Activated CD4-positive, alpha-beta T cell treated with anti-CD3 and anti-CD28 coated beads, Interleukin-2, amount 10 ng/mL, durations not matched to agents 24 days and 14 days (primary cell): ENCODE data around the gene CEP70. TPM values are rescaled to one million over a fixed set of nuclear protein-coding genes. Genes with fewer than 3 reads are reported as not detected.
"Not testable (repeated sequence)": the region's sequence is repeated elsewhere in the genome, so short reads cannot be mapped to it uniquely, and the experiment has no call there.

Experiments used
- DNase-seq: peaks from one replicate; pipeline ENCODE4 v3.0.0; 2022
- H3K27ac Mint-ChIP-seq: one replicate; pipeline ENCODE4 v1.8.0; 2022; ENCODE audit warnings: mild to moderate bottlenecking, mixed read lengths
- H3K27me3 Mint-ChIP-seq: one replicate; pipeline ENCODE4 v1.8.0; 2022; ENCODE audit warnings: mixed read lengths
- H3K36me3 Mint-ChIP-seq: one replicate; pipeline ENCODE4 v1.8.0; 2022; ENCODE audit warnings: low read depth, mild to moderate bottlenecking, mixed read lengths
- H3K4me1 Mint-ChIP-seq: one replicate; pipeline ENCODE4 v1.8.0; 2021; ENCODE audit warnings: mixed read lengths
- H3K4me3 Mint-ChIP-seq: one replicate; pipeline ENCODE4 v1.8.0; 2022; ENCODE audit warnings: mild to moderate bottlenecking, moderate library complexity, mixed read lengths
- H3K9me3 Mint-ChIP-seq: one replicate; pipeline ENCODE4 v1.8.0; 2021; ENCODE audit warnings: mixed read lengths
- intact Hi-C: fragments of 100-400 bp; cut with micrococcal nuclease; formaldehyde crosslinking; loops from one replicate; pipeline ENCODE4 v1.15.1; 2023
- total RNA-seq: library from RNA; stranded (reverse); gene quantifications from 2 replicates; pipeline ENCODE4 v1.2.3, GENCODE V29; 2022

The CEP70 gene
- total RNA-seq, 1 donor from 2014 or later = 4.8 TPM

DNA sequence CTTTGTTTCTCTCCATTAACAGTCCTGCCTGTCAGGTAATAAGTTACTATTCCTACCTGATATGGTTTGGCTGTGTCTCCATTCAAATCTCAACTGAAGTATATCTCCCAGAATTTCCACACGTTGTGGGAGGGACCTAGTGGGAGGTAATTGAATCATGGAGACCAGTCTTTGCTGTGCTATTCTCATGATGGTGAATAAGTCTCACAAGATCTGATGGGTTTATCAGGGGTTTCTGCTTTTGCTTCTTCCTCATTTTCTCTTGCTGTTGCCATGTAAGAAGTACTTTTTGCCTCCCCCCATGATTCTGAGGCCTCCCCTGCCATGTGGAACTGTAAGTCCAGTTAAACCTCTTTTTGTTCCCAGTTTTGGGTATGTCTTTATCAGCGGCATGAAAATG is 7.6 kb upstream of the CEP70 start:
- H3K4me1 Mint-ChIP-seq, H3K27me3 Mint-ChIP-seq, DNase-seq, H3K9me3 Mint-ChIP-seq, H3K4me3 Mint-ChIP-seq, H3K36me3 Mint-ChIP-seq, H3K27ac Mint-ChIP-seq, intact Hi-C loops: not testable (repeated sequence)

DNA sequence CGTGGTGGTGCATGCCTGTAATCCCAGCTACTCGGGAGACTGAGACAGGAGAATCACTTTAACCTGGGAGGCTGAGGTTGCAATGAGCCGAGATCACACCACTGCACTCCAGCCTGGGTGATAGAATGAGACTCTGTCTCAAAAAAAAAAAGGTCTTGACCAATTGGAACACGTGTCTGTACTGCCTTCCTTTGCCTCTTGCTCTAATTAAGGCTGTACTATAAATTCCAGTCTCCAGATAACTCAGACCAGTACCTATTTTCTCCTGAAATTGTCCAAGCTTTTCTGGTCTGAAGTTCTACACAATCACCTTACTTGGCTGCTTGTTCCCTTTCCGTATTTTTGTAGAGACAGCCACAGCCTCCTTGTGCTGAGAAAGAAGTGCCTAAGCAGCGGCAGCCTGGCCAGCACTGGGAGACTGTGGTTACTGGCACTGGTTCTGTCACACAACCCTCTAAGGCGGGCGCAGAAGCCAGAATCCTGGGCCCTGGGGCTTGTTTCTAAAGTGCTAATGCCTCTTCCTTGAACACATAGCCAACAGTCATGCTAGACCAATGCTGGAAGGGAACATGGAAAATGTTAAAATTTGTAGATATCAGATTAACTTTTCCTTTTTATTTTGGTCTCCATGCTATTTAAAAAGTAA is 6.2 kb upstream of the CEP70 start:
- H3K9me3 Mint-ChIP-seq = peaks cover 9% of the 10 kb centered on the region
- H3K36me3 Mint-ChIP-seq = peaks cover 5% of the 10 kb centered on the region
- H3K4me1 Mint-ChIP-seq = no peaks in the 10 kb centered on the region
- intact Hi-C loops = no loop called here
- H3K4me3 Mint-ChIP-seq = no peak overlapping the region
- no peak for DNase-seq
- peaks cover 2% of the 10 kb centered on the region for H3K27me3 Mint-ChIP-seq
- H3K27ac Mint-ChIP-seq = no peak overlapping the region

DNA sequence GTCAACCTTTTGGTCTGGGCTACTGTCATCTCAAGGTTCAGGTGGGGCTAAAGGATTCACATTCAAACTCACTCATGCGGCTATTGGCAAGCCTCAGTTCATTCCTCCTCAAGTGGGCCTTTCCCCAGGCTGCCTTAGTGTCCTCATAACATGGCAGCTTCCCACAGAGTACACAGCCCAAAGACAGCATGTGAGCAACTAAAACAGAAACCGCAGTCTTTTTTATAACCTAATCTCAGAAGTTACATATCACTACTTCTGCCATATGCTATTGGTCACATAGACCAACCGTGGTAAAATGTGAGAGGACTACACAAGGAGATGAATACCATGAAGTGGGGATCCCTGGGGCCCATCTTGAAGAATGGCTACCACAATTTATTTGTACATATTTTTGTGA is 4.5 kb upstream of the CEP70 start:
- Mint-ChIP-seq H3K27ac (no peak overlapping the region), H3K9me3 (peaks cover 3% of the 10 kb centered on the region), H3K36me3 (peaks cover 3% of the 10 kb centered on the region), H3K4me1 (peaks cover 5% of the 10 kb centered on the region), H3K4me3 (no peak overlapping the region), H3K27me3 (peaks cover 2% of the 10 kb centered on the region)
- intact Hi-C loops = loop anchor here (10.0 kb wide), 2 partner anchors 524 to 756 kb away; no protein-coding TSS in a partner anchor
- DNase-seq = no peak

DNA sequence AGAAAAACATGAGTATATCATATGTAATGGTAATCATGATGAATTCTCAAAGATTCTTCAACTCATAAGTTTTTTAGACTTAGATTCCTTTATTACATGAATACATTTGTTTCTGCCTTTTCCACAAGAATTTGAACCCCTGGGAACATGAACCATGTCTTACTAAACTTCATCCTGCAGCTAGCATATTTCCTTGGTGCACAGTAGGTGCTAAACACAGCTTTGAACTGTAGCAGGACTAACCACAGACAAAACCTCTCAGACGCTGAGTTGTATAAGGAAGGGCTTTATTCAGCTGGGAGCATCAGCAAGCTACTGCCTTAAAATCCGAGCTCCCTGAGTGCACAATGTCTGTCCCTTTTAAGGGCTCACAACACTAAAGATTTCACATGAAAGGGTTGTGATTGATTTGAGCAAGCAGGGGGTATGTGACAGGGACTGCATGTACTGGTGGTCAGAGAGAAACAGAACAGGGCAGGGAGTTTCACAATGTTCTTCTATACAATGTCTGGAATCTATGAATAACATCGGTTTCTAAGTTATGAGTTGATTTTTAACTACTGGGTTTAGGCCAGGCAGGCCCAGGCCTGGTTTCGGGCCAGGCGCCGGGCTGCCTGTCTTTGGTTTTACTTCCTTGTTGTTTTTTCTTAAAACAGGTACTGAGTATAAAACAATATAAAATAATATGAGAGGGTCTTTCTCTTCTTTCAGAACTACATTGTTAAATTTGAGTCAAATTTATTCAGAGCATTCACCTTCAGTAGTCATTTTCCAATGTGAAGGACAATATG is 3.3 kb upstream of the CEP70 start:
- not testable (repeated sequence) for DNase-seq, H3K4me3 Mint-ChIP-seq, H3K4me1 Mint-ChIP-seq, H3K27me3 Mint-ChIP-seq, H3K27ac Mint-ChIP-seq, H3K9me3 Mint-ChIP-seq, H3K36me3 Mint-ChIP-seq
- intact Hi-C loops = loop anchor here (10.0 kb wide), 2 partner anchors 523 to 757 kb away; no protein-coding TSS in a partner anchor

DNA sequence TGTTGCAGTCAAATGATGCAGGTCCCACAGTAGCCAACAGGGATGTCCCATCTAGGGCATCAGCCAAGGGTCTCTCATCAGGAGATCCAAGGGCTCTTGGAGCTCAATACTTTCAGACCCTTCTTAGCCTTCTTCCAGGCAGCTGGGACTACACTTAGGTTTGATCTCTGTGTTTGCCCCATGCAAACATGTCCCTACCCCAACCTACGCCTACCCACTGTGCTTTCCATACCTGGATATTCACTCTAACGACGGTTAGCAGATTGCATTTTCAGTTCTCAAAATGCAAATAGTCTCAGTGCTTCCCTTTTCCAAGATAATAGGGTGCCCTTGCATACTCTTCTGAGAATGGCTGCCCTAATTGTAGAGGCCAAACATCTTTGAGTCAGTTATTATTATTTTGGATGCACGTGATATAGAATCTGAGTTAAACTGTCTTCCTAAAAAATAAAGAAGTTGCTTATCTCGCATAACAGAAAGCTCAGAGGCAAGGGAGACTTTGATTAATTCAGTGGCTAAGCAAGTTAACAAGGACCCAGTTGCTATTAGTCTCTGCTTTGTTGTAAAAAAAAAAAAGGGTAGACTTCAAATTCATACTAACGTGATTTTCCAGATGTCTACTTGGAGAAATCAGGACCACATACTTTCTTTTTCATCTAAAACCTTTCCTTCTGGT is 1.0 kb upstream of the CEP70 start:
- DNase-seq = no peak
- H3K4me1 Mint-ChIP-seq = peaks cover 8% of the 10 kb centered on the region
- peak overlapping the region; percentile 92 for H3K27ac Mint-ChIP-seq
- H3K9me3 Mint-ChIP-seq = no peaks in the 10 kb centered on the region
- H3K27me3 Mint-ChIP-seq = no peaks in the 10 kb centered on the region
- intact Hi-C loops = loop anchor here (1.0 to 10.0 kb wide), 9 partner anchors 13 to 760 kb away; partner anchors contain the start of genes FAIM and PIK3CB
- H3K36me3 Mint-ChIP-seq = no peaks in the 10 kb centered on the region
- peak overlapping the region; percentile 88 for H3K4me3 Mint-ChIP-seq

DNA sequence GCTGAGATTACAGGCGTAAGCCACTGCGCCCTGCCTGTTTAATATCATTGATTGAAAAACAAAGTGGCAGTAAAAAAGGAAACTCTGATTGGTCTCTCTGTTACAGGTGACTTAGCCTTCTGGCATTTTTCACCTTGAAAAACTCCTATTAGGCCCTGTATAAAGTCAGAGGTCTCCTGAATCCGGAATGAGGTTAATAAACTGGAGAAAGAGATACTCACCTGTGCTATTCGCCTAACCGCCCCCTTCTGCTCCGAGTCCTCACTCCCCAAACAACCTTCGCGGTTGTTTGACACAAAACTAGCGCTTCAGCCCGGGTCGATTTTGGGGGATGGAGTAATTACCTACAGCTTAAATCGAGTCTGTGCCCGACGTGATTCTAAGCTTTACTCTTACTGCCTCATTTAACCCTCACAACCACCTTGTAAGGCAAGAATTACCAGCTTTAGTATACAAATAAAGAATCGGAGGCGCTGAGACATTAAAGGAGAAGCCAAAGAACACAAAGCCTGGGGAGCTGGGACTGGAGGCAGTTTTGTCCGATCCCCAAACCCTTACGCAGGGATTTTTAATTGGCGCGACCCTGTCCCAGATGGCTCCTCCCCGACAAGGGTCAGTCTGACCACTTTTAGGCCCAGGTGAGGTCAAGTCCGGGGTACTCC is 441 bp downstream of the CEP70 start:
- peak overlapping the region; percentile 88 for H3K4me3 Mint-ChIP-seq
- no peaks in the 10 kb centered on the region for H3K36me3 Mint-ChIP-seq
- peak overlapping the region; percentile 25 for H3K27ac Mint-ChIP-seq
- no peak for DNase-seq
- no peaks in the 10 kb centered on the region for H3K27me3 Mint-ChIP-seq
- intact Hi-C loops = loop anchor here (1.0 to 10.0 kb wide), 9 partner anchors 15 to 761 kb away; partner anchors contain the start of genes FAIM and PIK3CB
- no peaks in the 10 kb centered on the region for H3K9me3 Mint-ChIP-seq
- peaks cover 8% of the 10 kb centered on the region for H3K4me1 Mint-ChIP-seq

DNA sequence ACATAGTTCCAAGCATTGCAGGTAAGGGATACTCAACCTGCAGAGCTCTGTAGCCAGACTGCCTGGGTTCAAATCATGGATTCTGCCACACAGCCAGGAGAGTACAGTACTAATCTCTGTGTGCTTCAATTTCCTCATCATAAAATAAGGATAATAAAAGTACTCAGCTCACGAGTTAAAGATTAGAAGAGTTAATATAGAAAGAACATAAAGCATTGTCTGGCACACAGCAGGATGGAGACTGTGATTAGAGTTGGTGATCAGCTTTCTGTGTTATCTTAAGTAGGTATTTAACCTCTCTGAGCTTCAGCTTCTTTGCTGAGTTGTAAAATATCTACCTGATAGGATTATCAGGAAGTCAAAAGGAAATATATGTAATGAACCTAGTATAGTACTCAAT is 2.7 kb downstream of the CEP70 start:
- H3K4me1 Mint-ChIP-seq = peaks cover 10% of the 10 kb centered on the region
- H3K9me3 Mint-ChIP-seq = peaks cover 1% of the 10 kb centered on the region
- H3K27me3 Mint-ChIP-seq = peaks cover 1% of the 10 kb centered on the region
- no peak overlapping the region for H3K4me3 Mint-ChIP-seq
- H3K36me3 Mint-ChIP-seq = peaks cover 3% of the 10 kb centered on the region
- intact Hi-C loops = loop anchor here (5.0 to 10.0 kb wide), 4 partner anchors 174 to 763 kb away; no protein-coding TSS in a partner anchor
- no peak for DNase-seq
- no peak overlapping the region for H3K27ac Mint-ChIP-seq

DNA sequence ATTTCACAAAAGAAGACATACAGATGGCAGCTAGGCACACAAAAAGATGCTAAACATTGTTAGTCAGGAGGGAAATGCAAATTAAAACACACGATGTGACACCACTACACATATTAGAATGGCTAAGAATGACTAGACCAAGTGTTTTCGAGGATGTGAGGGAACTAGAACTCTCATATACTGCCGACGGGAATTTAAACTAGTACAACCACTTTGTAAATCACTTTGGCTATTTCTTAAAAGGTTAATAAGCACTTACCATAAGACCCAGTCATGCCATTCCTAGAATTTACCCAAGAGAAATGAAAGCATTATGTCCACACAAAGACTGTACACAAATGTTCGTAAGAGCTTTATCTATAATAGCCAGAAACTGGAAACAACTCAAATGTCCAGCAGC is 5.6 kb downstream of the CEP70 start:
- intact Hi-C loops = no loop called here
- Mint-ChIP-seq H3K4me1 (peaks cover 10% of the 10 kb centered on the region), H3K9me3 (peaks cover 8% of the 10 kb centered on the region), H3K4me3 (no peak overlapping the region), H3K27me3 (peaks cover 2% of the 10 kb centered on the region), H3K36me3 (peaks cover 7% of the 10 kb centered on the region), H3K27ac (no peak overlapping the region)
- no peak for DNase-seq

DNA sequence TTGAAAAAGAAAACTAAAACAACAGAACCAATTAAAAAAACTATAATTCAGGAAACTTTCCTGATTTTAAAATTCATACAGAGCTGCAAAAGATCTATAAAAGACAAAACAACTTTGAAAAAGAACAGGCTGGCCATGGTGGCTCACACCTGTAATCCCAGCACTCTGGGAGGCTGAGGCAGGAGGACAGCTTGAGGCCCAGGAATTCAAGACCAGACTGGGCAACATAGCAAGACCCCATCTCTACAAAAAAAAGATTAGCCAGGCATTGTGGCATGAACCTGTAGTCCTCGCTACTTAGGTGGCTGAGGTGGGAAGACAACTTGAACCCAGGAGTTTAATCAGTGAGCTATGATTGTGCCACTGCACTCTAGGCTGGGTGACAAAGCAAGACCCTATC is 6.7 kb downstream of the CEP70 start:
- Mint-ChIP-seq H3K27ac (no peak overlapping the region), H3K4me1 (peaks cover 16% of the 10 kb centered on the region), H3K4me3 (no peak overlapping the region), H3K27me3 (peaks cover 2% of the 10 kb centered on the region), H3K9me3 (peaks cover 8% of the 10 kb centered on the region), H3K36me3 (peaks cover 8% of the 10 kb centered on the region)
- intact Hi-C loops = no loop called here
- DNase-seq = no peak

DNA sequence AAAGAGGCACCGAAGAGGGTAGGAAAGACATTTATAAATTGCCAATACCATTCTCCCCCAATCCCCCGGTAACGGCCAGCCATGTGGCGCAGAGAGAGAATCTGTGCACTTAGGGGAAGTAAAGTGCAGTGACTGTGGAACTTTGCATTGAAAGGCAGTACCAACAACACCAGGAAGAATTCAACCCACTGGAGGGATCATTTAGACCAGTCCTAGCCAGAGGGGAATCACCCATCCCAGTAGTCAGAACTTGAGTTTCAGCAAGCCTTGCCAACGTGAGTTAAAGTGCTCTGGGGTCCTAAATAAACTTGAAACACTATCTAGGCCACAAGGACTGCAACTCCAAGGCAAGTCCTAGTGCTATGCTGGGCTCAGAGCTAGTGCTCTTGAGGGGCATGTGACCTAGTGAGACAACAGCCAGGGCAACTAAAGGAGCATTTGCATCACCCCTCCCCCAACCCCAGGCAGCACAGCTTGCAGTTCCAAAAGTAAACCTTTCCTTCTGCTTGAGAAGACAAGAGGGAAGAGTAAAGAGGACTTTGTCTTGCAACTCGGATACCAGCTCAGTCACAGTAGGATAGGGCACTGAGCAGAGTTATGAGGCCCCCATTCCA is 15.0 kb downstream of the CEP70 start:
- peaks cover 12% of the 10 kb centered on the region for H3K36me3 Mint-ChIP-seq
- DNase-seq = no peak
- no peaks in the 10 kb centered on the region for H3K27me3 Mint-ChIP-seq
- H3K27ac Mint-ChIP-seq = no peak overlapping the region
- intact Hi-C loops = no loop called here
- H3K4me3 Mint-ChIP-seq = no peak overlapping the region
- H3K9me3 Mint-ChIP-seq = peaks cover 12% of the 10 kb centered on the region
- H3K4me1 Mint-ChIP-seq = peaks cover 31% of the 10 kb centered on the region

DNA sequence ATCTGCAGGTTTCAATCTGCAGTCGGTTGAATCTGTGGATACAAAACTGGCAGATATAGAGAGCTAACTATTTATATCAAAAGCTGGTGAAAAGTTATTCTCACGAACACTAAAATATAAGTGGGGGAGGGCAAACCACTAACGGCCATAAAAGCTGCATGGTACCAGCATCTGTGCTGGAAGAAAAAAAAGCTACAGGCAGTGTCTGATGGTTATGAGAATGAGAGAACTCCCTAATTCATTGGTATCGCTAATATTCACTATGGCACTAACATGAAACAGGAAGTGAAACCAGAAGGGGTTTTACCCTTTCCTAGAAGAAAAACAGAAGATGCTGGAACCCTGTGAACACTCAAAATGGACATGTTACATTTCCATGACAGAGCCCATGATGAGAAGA is 15.9 kb downstream of the CEP70 start:
- H3K27ac Mint-ChIP-seq = no peak overlapping the region
- no peak for DNase-seq
- intact Hi-C loops = no loop called here
- H3K4me1 Mint-ChIP-seq = peaks cover 23% of the 10 kb centered on the region
- H3K9me3 Mint-ChIP-seq = peaks cover 12% of the 10 kb centered on the region
- peaks cover 14% of the 10 kb centered on the region for H3K36me3 Mint-ChIP-seq
- peak overlapping the region; percentile 39 for H3K4me3 Mint-ChIP-seq
- no peaks in the 10 kb centered on the region for H3K27me3 Mint-ChIP-seq

DNA sequence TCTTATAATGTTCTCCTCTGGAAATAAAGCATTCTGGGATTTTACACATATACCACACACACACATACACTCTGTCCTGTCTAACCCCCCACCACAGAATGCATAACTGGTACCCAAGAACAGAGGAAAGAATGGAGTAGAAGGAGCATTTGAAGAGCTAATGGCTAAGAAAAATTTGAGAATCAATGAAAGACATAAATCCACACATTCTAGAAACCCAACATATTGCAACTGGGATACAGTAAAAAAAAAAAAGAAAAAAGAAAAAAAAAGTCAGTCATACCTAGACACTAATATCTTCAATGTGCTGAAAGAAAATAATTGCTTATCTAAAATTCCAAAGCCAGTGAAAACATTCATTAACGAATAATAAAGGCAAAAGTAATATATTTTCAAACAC is 20.9 kb downstream of the CEP70 start:
- H3K36me3 Mint-ChIP-seq = peaks cover 24% of the 10 kb centered on the region

DNA sequence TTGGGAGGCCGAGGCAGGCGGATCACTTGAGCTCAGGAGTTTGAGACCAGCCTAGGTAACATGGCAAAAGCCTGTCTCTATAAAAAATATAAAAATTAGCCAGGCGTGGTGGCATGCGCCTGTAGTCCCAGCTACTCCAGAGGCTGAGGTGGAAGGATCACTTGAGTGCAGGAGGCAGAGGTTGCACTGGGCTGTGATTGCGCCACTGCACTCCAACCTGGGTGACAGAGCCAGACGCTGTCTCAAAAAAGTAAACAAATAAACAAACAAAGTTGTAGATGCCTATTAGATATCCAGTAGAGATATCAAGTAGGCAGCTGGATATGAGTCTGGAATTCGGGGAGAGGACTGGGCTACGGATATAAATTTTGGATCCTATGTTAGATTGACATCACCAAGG is 24.4 kb downstream of the CEP70 start:
- H3K27ac Mint-ChIP-seq, H3K27me3 Mint-ChIP-seq, DNase-seq, H3K4me1 Mint-ChIP-seq, H3K4me3 Mint-ChIP-seq: not testable (repeated sequence)
- H3K36me3 Mint-ChIP-seq = peaks cover 28% of the 10 kb centered on the region
- intact Hi-C loops = loop anchor here (5.0 kb wide), 1 partner anchor 57 kb away; no protein-coding TSS in a partner anchor
- peaks cover 13% of the 10 kb centered on the region for H3K9me3 Mint-ChIP-seq

More for the DNA sequence above, 20.9 kb downstream of the CEP70 start:
- Mint-ChIP-seq H3K4me1 (peaks cover 15% of the 10 kb centered on the region), H3K27ac (no peak overlapping the region), H3K4me3 (no peak overlapping the region), H3K9me3 (peaks cover 16% of the 10 kb centered on the region), H3K27me3 (no peaks in the 10 kb centered on the region)
- no peak for DNase-seq
- intact Hi-C loops = loop anchor here (5.0 kb wide), 1 partner anchor 61 kb away; no protein-coding TSS in a partner anchor
